C4-2B (cell line): ENCODE results near the gene FXYD1.

Experiments
- ZFX ChIP-seq: fragments of 450-650 bp; IDR thresholded peaks from 2 replicates; pipeline ENCODE4 v1.6.1; 2017
- TF ChIP-seq, protein P1 (sequence below): fragments of 450-650 bp; conservative IDR thresholded peaks from 2 replicates; pipeline ENCODE4 v1.5.1; 2017; ENCODE audit warnings: mild to moderate bottlenecking

DNA sequence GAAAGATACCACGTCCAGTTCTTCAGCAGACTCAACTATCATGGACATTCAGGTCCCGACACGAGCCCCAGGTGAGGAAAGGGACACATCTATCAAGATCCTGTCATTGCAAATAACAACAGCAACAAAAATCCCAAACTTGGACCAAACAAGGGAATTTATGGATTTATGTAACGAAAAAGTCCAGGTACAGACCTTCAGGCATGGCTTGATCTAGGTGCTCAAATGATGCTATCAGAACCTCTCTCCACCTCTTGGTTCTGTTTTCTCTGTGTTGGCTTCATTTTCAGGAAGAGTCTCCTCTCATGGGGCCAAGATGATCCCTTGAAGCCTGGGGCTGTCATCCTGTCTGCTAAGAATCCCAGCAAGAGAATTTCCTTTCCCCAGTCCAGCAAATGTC, 18.8 kb downstream of the FXYD1 start:
- TF ChIP-seq, protein P1, sequence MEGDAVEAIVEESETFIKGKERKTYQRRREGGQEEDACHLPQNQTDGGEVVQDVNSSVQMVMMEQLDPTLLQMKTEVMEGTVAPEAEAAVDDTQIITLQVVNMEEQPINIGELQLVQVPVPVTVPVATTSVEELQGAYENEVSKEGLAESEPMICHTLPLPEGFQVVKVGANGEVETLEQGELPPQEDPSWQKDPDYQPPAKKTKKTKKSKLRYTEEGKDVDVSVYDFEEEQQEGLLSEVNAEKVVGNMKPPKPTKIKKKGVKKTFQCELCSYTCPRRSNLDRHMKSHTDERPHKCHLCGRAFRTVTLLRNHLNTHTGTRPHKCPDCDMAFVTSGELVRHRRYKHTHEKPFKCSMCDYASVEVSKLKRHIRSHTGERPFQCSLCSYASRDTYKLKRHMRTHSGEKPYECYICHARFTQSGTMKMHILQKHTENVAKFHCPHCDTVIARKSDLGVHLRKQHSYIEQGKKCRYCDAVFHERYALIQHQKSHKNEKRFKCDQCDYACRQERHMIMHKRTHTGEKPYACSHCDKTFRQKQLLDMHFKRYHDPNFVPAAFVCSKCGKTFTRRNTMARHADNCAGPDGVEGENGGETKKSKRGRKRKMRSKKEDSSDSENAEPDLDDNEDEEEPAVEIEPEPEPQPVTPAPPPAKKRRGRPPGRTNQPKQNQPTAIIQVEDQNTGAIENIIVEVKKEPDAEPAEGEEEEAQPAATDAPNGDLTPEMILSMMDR: no peak
- no peak for TF ChIP-seq ZFX
